Mesendoderm (in vitro differentiated cells): ENCODE measurements around the gene FBXW11.
"Not testable (repeated sequence)": the region's sequence is repeated elsewhere in the genome, so short reads cannot be mapped to it uniquely, and the experiment has no call there.

Experiments used
- DNase-seq: peaks from one replicate; pipeline ENCODE4 v3.0.0; 2013
- H2AK5ac ChIP-seq: 2 replicates; pipeline ENCODE4 v1.6.1; 2013; ENCODE audit warnings: low read length, inconsistent platforms
- H2BK120ac ChIP-seq: 2 replicates; pipeline ENCODE4 v1.6.1; 2013; ENCODE audit warnings: low read depth, mild to moderate bottlenecking, low read length, moderate library complexity, mixed read lengths
- H2BK15ac ChIP-seq: replicated peaks from 2 replicates; pipeline ENCODE4 v1.6.1; 2013; ENCODE audit warnings: low read depth, mild to moderate bottlenecking, moderate library complexity
- H2BK5ac ChIP-seq: 2 replicates; pipeline ENCODE4 v1.6.1; 2013; ENCODE audit warnings: low read length, inconsistent platforms
- H3K18ac ChIP-seq: 2 replicates; pipeline ENCODE4 v1.6.1; 2013; ENCODE audit warnings: mild to moderate bottlenecking, low read length, mixed read lengths
- H3K23ac ChIP-seq: one replicate; pipeline ENCODE4 v1.6.1; 2013; ENCODE audit warnings: low read length
- H3K27ac ChIP-seq: 2 replicates; pipeline ENCODE4 v1.5.1; 2013; ENCODE audit warnings: low read depth, mild to moderate bottlenecking, inconsistent platforms, low read length, moderate library complexity
- H3K27me3 ChIP-seq: 2 replicates; pipeline ENCODE4 v1.6.1; 2013; ENCODE audit warnings: low read length, control low read depth, mild to moderate bottlenecking, inconsistent platforms; ENCODE audit not compliant: insufficient read depth, poor library complexity
- H3K36me3 ChIP-seq: 2 replicates; pipeline ENCODE4 v1.6.1; 2013; ENCODE audit warnings: low read length, inconsistent platforms; ENCODE audit not compliant: control insufficient read depth, insufficient read depth
- H3K4ac ChIP-seq: one replicate; pipeline ENCODE4 v1.6.1; 2013; ENCODE audit warnings: low read depth, mild to moderate bottlenecking, low read length, moderate library complexity
- H3K4me1 ChIP-seq: 2 replicates; pipeline ENCODE4 v1.6.1; 2013; ENCODE audit warnings: low read depth, low read length, inconsistent platforms; ENCODE audit not compliant: control insufficient read depth
- H3K4me2 ChIP-seq: 2 replicates; pipeline ENCODE4 v1.6.1; 2013; ENCODE audit warnings: low read length
- H3K4me3 ChIP-seq: 2 replicates; pipeline ENCODE4 v1.5.1; 2013; ENCODE audit warnings: mild to moderate bottlenecking, low read length
- H3K56ac ChIP-seq: one replicate; pipeline ENCODE4 v1.6.1; 2013; ENCODE audit warnings: low read length
- H3K79me1 ChIP-seq: 2 replicates; pipeline ENCODE4 v1.6.1; 2013; ENCODE audit warnings: low read length, inconsistent platforms
- H3K79me2 ChIP-seq: 2 replicates; pipeline ENCODE4 v1.6.1; 2013; ENCODE audit warnings: mild to moderate bottlenecking, low read length; ENCODE audit not compliant: control insufficient read depth, insufficient read depth
- H3K9ac ChIP-seq: 2 replicates; pipeline ENCODE4 v1.6.1; 2013; ENCODE audit warnings: low read length, inconsistent platforms
- H4K5ac ChIP-seq: one replicate; pipeline ENCODE4 v1.6.1; 2013; ENCODE audit warnings: low read length
- H4K8ac ChIP-seq: one replicate; pipeline ENCODE4 v1.6.1; 2013; ENCODE audit warnings: low read depth, mild to moderate bottlenecking, control low read depth, low read length, moderate library complexity
- WGBS: extraction: QIAGEN DNeasy Blood & Tissue Kit; methylation state at CpG from one replicate; pipeline ENCODE4 v1.1.7; 2013; ENCODE audit warnings: low lambda C conversion rate, missing lambda C conversion rate; ENCODE audit not compliant: insufficient coverage; ENCODE audit errors: extremely low coverage; 5-methylcytosine and 5-hydroxymethylcytosine counted together

The FBXW11 gene

DNA sequence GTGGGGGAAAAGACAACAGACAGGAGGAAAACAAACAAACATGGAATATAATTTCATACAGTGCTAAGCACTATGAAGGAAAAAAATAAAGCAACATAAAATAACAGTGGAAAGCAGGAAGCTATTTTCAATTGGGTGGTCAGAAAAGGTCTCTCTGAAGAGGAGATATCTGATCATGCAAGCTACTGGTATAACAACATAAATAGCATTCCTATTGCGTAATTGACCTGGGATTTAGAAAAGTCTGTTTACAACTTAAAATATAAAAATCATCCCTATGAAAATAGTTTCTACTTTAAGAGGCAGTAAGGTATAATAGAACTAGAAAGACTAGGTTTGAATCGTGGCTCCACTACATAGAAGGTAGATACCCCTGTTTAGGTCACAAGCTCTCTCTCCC lies 61.4 kb downstream of the FBXW11 start:
- Histone ChIP-seq H3K4me2 (no peak overlapping the region), H4K8ac (no peak overlapping the region), H2BK5ac (no peak overlapping the region), H3K23ac (no peak overlapping the region), H2BK120ac (no peak overlapping the region), H3K79me2 (peaks cover 18% of the 10 kb centered on the region), H2AK5ac (no peak overlapping the region), H3K36me3 (no peaks in the 10 kb centered on the region), H3K27ac (no peak overlapping the region), H3K9ac (no peak overlapping the region), H2BK15ac (no peak overlapping the region), H3K79me1 (peaks cover 8% of the 10 kb centered on the region), H3K27me3 (no peaks in the 10 kb centered on the region), H4K5ac (no peak overlapping the region), H3K4me1 (no peaks in the 10 kb centered on the region), H3K4ac (no peak overlapping the region), H3K56ac (no peak overlapping the region), H3K18ac (no peak overlapping the region), H3K4me3 (no peak overlapping the region)
- no CpG with 5 or more reads among the region's 2 CpGs for WGBS
- DNase-seq = no peak

DNA sequence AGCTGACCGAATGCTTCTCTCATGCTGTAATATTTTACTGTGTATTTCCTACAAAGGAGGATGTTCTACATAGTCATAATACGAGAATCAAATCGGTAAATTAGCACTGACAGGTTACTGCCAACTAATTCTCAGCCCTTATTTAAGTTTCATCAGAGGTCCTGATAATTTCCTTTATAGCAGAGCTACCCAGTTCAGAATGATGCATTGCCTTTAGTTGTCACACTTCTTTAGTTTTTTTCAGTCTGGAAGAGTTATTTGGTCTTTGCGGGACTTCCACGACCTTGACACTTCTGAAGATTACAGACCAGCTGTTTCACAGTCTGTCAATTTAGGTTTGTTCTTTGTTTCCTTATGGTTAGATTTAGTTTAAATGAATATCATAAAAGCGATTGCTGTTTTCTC lies 64.3 kb downstream of the FBXW11 start:
- H3K23ac ChIP-seq, H3K27me3 ChIP-seq, H3K27ac ChIP-seq, H2BK15ac ChIP-seq, H3K4me1 ChIP-seq, H3K36me3 ChIP-seq, H2AK5ac ChIP-seq, H4K5ac ChIP-seq, H3K79me1 ChIP-seq, H2BK120ac ChIP-seq, DNase-seq, H3K4ac ChIP-seq, H3K56ac ChIP-seq, H4K8ac ChIP-seq, H2BK5ac ChIP-seq, H3K4me3 ChIP-seq, H3K9ac ChIP-seq, H3K18ac ChIP-seq, H3K4me2 ChIP-seq: not testable (repeated sequence)
- H3K79me2 ChIP-seq = peaks cover 16% of the 10 kb centered on the region
- no CpG with 5 or more reads among the region's 6 CpGs for WGBS

DNA sequence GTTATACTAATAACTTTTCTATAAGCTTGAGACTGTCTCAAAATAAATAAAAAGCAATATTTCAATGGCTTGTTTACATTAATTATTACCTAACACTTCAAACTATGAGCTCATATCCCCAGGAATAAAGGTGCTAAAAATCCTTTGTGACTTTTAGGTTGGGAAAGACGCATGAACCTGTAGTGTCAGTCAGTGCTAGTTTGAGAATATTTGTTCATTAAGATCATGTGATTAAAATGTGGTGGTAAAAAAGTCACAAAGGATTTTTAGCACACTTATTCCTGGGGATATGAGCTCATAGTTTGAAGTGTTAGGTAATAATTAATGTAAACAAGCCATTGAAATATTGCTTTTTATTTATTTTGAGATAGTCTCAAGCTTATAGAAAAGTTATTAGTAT lies 64.8 kb downstream of the FBXW11 start:
- WGBS = no CpG with 5 or more reads among the region's 1 CpG
- not testable (repeated sequence) for H3K56ac ChIP-seq

DNA sequence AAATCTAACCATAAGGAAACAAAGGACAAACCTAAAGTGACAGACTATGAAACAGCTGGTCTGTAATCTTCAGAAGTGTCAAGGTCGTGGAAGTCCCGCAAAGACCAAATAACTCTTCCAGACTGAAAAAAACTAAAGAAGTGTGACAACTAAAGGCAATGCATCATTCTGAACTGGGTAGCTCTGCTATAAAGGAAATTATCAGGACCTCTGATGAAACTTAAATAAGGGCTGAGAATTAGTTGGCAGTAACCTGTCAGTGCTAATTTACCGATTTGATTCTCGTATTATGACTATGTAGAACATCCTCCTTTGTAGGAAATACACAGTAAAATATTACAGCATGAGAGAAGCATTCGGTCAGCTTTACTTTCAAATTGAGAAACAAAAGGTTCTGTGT lies 65.2 kb downstream of the FBXW11 start:
- WGBS = no CpG with 5 or more reads among the region's 5 CpGs
- not testable (repeated sequence) for H2BK120ac ChIP-seq

More for the DNA sequence above, 64.8 kb downstream of the FBXW11 start:
- not testable (repeated sequence) for DNase-seq, H3K4me2 ChIP-seq, H2BK5ac ChIP-seq, H3K9ac ChIP-seq, H4K8ac ChIP-seq, H3K4me3 ChIP-seq, H2AK5ac ChIP-seq, H3K79me1 ChIP-seq, H4K5ac ChIP-seq, H3K36me3 ChIP-seq, H2BK120ac ChIP-seq, H3K27me3 ChIP-seq, H3K27ac ChIP-seq, H2BK15ac ChIP-seq, H3K23ac ChIP-seq, H3K4me1 ChIP-seq, H3K4ac ChIP-seq, H3K18ac ChIP-seq
- peaks cover 16% of the 10 kb centered on the region for H3K79me2 ChIP-seq

DNA sequence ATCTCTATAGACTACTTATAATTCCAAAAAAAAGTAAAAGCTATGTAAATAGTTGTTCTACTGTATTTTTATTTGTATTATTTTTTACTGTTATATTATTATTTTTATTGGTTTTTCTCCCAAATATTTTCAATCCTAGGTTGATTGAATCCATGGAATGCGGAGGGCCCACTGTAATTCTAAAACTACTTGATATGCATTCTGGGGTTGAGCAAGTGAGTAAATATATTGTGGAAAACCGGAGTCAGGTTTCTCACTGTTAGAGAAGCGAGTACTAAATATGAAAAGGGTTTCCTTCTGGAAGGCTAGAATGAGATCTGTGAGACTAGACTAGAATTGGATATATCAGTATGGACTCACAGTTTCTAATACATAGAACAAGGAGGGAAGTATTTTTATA lies 66.5 kb downstream of the FBXW11 start:
- WGBS = no CpG with 5 or more reads among the region's 3 CpGs
- DNase-seq = no peak
- H3K36me3 ChIP-seq = no peaks in the 10 kb centered on the region
- H3K27me3 ChIP-seq = no peaks in the 10 kb centered on the region
- no peak overlapping the region for H3K18ac ChIP-seq
- no peak overlapping the region for H2BK120ac ChIP-seq
- H3K56ac ChIP-seq = no peak overlapping the region
- H3K4me3 ChIP-seq = no peak overlapping the region
- no peak overlapping the region for H3K4ac ChIP-seq
- no peak overlapping the region for H3K4me2 ChIP-seq
- no peaks in the 10 kb centered on the region for H3K4me1 ChIP-seq
- no peak overlapping the region for H2BK15ac ChIP-seq
- H3K79me1 ChIP-seq = peaks cover 9% of the 10 kb centered on the region
- peaks cover 15% of the 10 kb centered on the region for H3K79me2 ChIP-seq
- H4K5ac ChIP-seq = no peak overlapping the region
- H2AK5ac ChIP-seq = no peak overlapping the region
- no peak overlapping the region for H3K9ac ChIP-seq
- no peak overlapping the region for H4K8ac ChIP-seq
- H2BK5ac ChIP-seq = no peak overlapping the region
- H3K23ac ChIP-seq = no peak overlapping the region
- H3K27ac ChIP-seq = no peak overlapping the region

More for the DNA sequence above, 65.2 kb downstream of the FBXW11 start:
- H3K27ac ChIP-seq, H4K5ac ChIP-seq, H2BK5ac ChIP-seq, H3K4me2 ChIP-seq, H2BK15ac ChIP-seq, H3K4me1 ChIP-seq, H3K79me1 ChIP-seq, H3K23ac ChIP-seq, H4K8ac ChIP-seq, H3K4me3 ChIP-seq, H3K9ac ChIP-seq, H3K56ac ChIP-seq, DNase-seq, H2AK5ac ChIP-seq, H3K36me3 ChIP-seq, H3K4ac ChIP-seq, H3K18ac ChIP-seq, H3K27me3 ChIP-seq: not testable (repeated sequence)
- peaks cover 14% of the 10 kb centered on the region for H3K79me2 ChIP-seq

DNA sequence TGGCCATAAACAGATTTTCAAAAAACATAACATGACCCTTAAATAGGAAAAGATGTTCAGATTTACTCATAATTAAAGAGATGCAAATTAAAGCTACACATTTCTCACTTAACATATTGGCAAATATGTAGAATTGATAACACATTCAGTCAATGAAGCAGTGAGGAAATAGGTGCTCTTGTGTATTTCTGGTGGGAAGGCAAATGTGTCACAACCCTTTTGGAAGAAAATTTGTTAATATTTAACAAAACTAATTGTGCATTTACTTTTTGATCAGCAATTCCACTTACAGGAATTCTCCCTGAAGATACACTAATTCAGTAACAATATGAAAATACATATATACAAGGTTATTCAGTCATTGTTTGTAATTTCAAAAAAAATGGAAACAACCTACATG lies 68.1 kb downstream of the FBXW11 start:
- peaks cover 7% of the 10 kb centered on the region for H3K79me1 ChIP-seq
- H2BK120ac ChIP-seq = no peak overlapping the region
- no peaks in the 10 kb centered on the region for H3K4me1 ChIP-seq
- H4K8ac ChIP-seq = no peak overlapping the region
- no peaks in the 10 kb centered on the region for H3K27me3 ChIP-seq
- H3K18ac ChIP-seq = no peak overlapping the region
- no peaks in the 10 kb centered on the region for H3K36me3 ChIP-seq
- H4K5ac ChIP-seq = no peak overlapping the region
- H3K23ac ChIP-seq = no peak overlapping the region
- no peak overlapping the region for H2BK5ac ChIP-seq
- no peak overlapping the region for H3K27ac ChIP-seq
- no peak for DNase-seq
- no peak overlapping the region for H2AK5ac ChIP-seq
- H3K4ac ChIP-seq = no peak overlapping the region
- H3K9ac ChIP-seq = no peak overlapping the region
- H3K56ac ChIP-seq = no peak overlapping the region
- no peak overlapping the region for H3K4me3 ChIP-seq
- no peak overlapping the region for H3K4me2 ChIP-seq
- no peak overlapping the region for H2BK15ac ChIP-seq
- H3K79me2 ChIP-seq = peaks cover 16% of the 10 kb centered on the region
